IPS-11a (cell line): ENCODE data around the gene CD86.
A peak's percentile ranks its signal among the peaks of the same experiment; 100 is the strongest.
"Not testable (repeated sequence)": the region's sequence is repeated elsewhere in the genome, so short reads cannot be mapped to it uniquely, and the experiment has no call there.

Source experiments
- H3K4me3 ChIP-seq: one replicate; pipeline ENCODE4 v1.5.1; 2013; ENCODE audit warnings: low read depth, low read length, control low read depth

Gene CD86, protein sequence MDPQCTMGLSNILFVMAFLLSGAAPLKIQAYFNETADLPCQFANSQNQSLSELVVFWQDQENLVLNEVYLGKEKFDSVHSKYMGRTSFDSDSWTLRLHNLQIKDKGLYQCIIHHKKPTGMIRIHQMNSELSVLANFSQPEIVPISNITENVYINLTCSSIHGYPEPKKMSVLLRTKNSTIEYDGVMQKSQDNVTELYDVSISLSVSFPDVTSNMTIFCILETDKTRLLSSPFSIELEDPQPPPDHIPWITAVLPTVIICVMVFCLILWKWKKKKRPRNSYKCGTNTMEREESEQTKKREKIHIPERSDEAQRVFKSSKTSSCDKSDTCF

GRCh38 chr3:122055215-122055614, at the start of gene CD86:
Gene CD86 (plus strand): TSS chr3:122055362. CDS start chr3:122055490, 128 bp downstream.
- H3K4me3 ChIP-seq, result no peak within 1 kb of the TSS

DNA sequence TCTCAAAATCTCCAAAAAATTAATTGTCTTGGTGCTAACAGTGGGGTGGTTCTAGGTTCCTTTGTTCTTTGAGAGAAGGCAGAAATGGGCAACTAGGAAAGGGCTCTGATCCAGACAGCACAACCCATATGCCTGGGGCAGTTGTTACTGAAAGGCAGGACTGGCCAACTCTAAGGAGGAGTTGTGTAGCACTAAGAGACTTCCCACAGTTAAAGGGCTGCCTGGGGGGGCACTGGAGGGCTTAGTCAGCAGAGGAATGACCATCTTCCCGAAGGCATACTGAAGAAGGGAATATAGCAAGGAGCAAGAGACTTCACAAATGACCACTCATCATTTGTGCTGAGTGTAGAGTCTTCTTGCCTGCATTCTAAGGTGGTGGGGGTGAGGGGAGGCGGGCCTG, 48.9 kb upstream of the CD86 start:
- no peak overlapping the region for H3K4me3 ChIP-seq

GRCh38 chr3:122008166-122008565, 47.0 kb upstream of the CD86 start:
- H3K4me3 ChIP-seq, result no peak overlapping the region

GRCh38 chr3:122010506-122010905, 44.7 kb upstream of the CD86 start:
- no peak overlapping the region for H3K4me3 ChIP-seq

- no peak overlapping the region for H3K4me3 ChIP-seq
These were observed 43.8 kb upstream of the CD86 start for GRCh38 chr3:122011396-122011795.

- H3K4me3 ChIP-seq, result no peak overlapping the region
These were observed 42.3 kb upstream of the CD86 start for GRCh38 chr3:122012821-122013220.

GRCh38 chr3:122013448-122013925, 41.7 kb upstream of the CD86 start:
- H3K4me3 ChIP-seq, result no peak overlapping the region

GRCh38 chr3:122014741-122015140, 40.4 kb upstream of the CD86 start:
- H3K4me3 ChIP-seq, result no peak overlapping the region

- H3K4me3 ChIP-seq, result no peak overlapping the region
These were observed 35.7 kb upstream of the CD86 start for GRCh38 chr3:122019493-122019892.

DNA sequence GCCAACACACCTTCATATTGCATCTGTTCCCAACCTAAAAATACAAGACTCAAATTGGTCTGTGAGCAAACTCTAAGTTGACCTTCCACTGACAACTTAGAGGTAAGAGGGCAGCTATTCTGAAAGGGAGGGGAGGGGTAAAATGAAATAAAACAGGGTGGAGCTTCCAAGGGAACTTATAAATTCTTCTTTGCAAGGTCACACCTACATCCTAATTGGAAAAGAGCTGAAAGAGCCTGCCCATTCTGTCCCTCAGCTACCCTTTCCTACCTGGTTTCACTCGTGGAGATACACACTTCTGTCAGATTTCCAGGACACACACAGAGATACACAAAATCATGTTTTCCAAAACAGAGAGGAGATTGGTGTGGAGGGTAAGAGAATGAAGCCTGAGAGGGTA, 34.1 kb upstream of the CD86 start:
- H3K4me3 ChIP-seq, result no peak overlapping the region

DNA sequence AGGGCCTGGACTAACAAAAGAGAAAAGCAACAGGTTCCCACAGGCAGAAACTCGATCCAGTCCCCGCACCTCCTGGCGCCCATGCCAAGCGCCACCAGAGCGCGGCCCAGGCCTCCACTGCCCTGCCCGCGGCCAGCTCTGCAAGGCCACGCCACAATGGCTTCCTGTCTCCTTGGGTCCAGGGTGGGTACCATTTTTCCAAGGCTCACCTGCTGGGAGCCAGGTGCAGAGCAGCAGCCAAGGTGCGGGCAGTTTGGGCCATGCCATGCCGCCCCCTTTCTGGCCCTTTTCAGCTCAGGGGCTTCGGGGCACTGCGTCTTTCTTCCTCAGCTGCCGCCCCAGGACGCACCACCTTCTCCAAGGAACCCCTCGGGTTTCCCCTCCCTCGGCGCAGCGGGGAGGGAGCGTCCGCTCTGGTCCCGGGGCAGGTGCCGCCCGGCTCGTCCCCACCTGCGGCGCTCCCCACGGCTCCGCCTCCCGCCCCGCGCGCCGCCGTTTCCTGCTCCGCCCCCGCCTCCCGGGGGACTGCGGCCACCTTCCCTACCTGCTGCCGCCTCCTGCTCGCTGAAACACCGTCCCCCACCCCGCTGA, 33.3 kb upstream of the CD86 start, which contains the start of gene ILDR1:
Gene ILDR1 (minus strand): TSS at position 437 of the 591 bp plus-strand sequence. CDS start 170 bp downstream, at position 267.
- peak within 1 kb of the TSS; percentile 61 for H3K4me3 ChIP-seq

DNA sequence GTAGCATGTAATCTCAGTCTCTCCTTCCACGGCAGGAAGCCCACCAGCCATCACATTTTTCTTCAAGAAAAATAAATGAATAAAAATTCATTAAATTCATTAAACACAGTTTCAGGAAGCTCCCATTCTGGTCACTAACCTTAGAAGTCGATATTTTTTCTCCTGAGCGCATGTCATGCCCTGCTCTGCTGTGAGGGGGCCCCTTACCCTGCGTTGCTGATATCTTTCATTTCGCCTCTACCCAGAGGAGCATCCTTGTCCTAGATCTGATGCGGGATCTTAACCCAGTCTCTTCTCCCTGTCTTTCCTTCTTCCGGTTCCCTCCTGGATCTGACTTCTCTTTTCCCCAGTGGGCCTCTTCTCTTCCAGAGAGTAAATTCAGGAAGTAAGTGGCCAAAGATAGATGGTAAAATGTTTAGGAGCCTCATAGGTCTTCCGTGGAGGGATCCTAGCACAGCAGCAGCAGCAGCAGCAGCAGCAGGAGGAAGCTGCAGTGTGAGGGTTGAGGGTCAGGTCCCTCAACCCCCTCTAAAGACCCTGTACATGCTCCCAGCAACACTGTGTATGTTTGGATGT, 31.7 kb upstream of the CD86 start:
- H3K4me3 ChIP-seq, result no peak overlapping the region

GRCh38 chr3:122024800-122025199, 30.4 kb upstream of the CD86 start:
- H3K4me3 ChIP-seq, result no peak overlapping the region

- H3K4me3 ChIP-seq, result no peak overlapping the region
These were observed 29.9 kb upstream of the CD86 start for GRCh38 chr3:122025296-122025695.

GRCh38 chr3:122030381-122031122, 24.6 kb upstream of the CD86 start:
- no peak overlapping the region for H3K4me3 ChIP-seq

GRCh38 chr3:122031123-122031468, 24.1 kb upstream of the CD86 start:
- H3K4me3 ChIP-seq, result no peak overlapping the region

DNA sequence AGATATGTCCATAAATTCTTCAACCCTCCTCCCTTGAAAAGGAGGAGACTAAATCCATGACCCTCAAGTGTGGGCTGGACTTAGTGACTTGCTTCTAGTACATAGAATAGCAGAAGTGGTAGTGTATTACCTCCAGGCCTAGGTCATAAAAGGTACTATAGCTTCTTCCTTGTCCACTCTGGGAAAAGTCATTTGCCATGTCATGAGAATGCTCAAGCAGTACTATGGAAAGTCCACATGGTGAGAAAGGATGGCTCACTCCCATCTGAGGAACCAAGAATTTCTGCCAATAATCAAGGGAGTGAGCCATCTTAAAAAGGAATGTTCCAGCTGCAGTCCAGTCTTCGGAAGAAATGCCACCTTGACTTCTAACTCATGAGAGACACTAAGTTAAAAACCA, 22.6 kb upstream of the CD86 start:
- H3K4me3 ChIP-seq, result no peak overlapping the region

GRCh38 chr3:122033023-122033422, 22.1 kb upstream of the CD86 start:
- H3K4me3 ChIP-seq, result no peak overlapping the region

GRCh38 chr3:122047296-122047695, 7.9 kb upstream of the CD86 start:
- H3K4me3 ChIP-seq, result not testable (repeated sequence)

DNA sequence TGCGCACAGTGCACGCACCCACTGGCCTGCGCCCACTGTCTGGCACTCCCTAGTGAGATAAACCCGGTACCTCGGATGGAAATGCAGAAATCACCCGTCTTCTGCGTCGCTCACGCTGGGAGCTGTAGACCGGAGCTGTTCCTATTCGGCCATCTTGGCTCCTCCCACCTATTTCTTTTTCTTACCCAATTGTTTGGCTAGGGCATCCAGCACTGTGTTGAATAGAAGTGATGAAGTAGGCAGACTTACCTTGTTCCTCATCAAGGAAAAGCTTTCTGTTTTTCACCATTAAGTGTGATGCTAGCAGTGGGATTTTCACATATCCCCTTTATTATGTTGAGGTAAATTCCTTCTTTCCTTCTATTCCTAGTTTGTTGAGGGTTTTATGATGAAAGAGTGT, 7.4 kb upstream of the CD86 start:
- H3K4me3 ChIP-seq, result not testable (repeated sequence)

- H3K4me3 ChIP-seq, result no peak overlapping the region
These were observed 2.2 kb upstream of the CD86 start for GRCh38 chr3:122052968-122053367.

GRCh38 chr3:122057671-122058070, 2.5 kb downstream of the CD86 start:
- no peak overlapping the region for H3K4me3 ChIP-seq
